Vagina (tissue), 2 donors: ENCODE results near the gene WDR54. TPM values are rescaled to one million over a fixed set of nuclear protein-coding genes. Genes with fewer than 3 reads are reported as not detected.

Experiments used
- DNase-seq, 2 donors: peaks; one replicate each; pipeline ENCODE4 v3.0.0-alpha.2; 2017; ENCODE audit errors: extremely low spot score in 2 of 2
- H3K27ac ChIP-seq: fragments of 200-600 bp; sonication (generic); one replicate; pipeline ENCODE4 v1.5.1; 2019
- H3K27me3 ChIP-seq: fragments of 200-600 bp; sonication (generic); one replicate; pipeline ENCODE4 v1.5.1; 2019
- H3K36me3 ChIP-seq, 2 donors: fragments of 200-600 bp; sonication (generic); one replicate each; pipeline ENCODE4 v1.5.1; 2017 to 2019
- H3K4me1 ChIP-seq: fragments of 200-600 bp; sonication (generic); one replicate; pipeline ENCODE4 v1.5.1; 2019
- H3K4me3 ChIP-seq, 2 donors: fragments of 200-600 bp; sonication (generic); 1 replicate in 1 of 2; 2 replicates in 1 of 2; pipeline ENCODE4 v1.5.1; 2016 to 2019
- H3K9me3 ChIP-seq: fragments of 200-600 bp; sonication (generic); one replicate; pipeline ENCODE4 v1.5.1; 2019
- CTCF ChIP-seq, 3 experiments: fragments of 450-650 bp in 2 of 3; fragments of 200-600 bp in 1 of 3; sonication (generic) in 1 of 3; IDR thresholded peaks; one replicate each; pipeline ENCODE4 v1.5.1; 2017 to 2019; ENCODE audit warnings: antibody characterized with exemption in 3 of 3, mild to moderate bottlenecking in 2 of 3, moderate library complexity in 2 of 3
- POLR2A ChIP-seq, 2 donors: fragments of 450-650 bp; IDR thresholded peaks; one replicate each; pipeline ENCODE4 v1.6.1; 2017; ENCODE audit warnings: antibody characterized with exemption in 2 of 2, mild to moderate bottlenecking in 2 of 2, moderate library complexity in 2 of 2
- POLR2AphosphoS5 ChIP-seq, 2 donors: sonication (generic); formaldehyde crosslinking; IDR thresholded peaks; one replicate each; pipeline ENCODE4 v1.9.0; 2017; ENCODE audit warnings: antibody characterized with exemption in 2 of 2, mild to moderate bottlenecking in 2 of 2, low read depth in 1 of 2; ENCODE audit not compliant: insufficient read depth in 1 of 2
- intact Hi-C: fragments of 100-400 bp; cut with DNase I; formaldehyde crosslinking; loops from one replicate; pipeline ENCODE4 v1.15.1; 2023
- total RNA-seq: library from RNA; depleted of rRNA; stranded (reverse); fragments of >200 nt; gene quantifications from one replicate; pipeline ENCODE4 v1.2.3, GENCODE V29; 2016

The WDR54 gene
- total RNA-seq, 1 donor from 2014 or later: 8.8 TPM

GRCh38 chr2:74391209-74391579, 30.3 kb upstream of the WDR54 start:
- H3K4me3 ChIP-seq: peak overlapping the region; percentile 77 to 97
- H3K27ac ChIP-seq: peak overlapping the region; percentile 85
- no peaks in the 10 kb centered on the region for H3K27me3 ChIP-seq
- TF ChIP-seq POLR2AphosphoS5 (IDR thresholded peaks at IDR 0.05; ENCODE audit: insufficient read depth in 1 of 2, low read depth in 1 of 2) (no peak), CTCF (IDR thresholded peaks at IDR 0.05) (no peak), POLR2A (IDR thresholded peaks at IDR 0.05) (no peak)
- intact Hi-C loops: no loop called here
- H3K36me3 ChIP-seq: no peaks in the 10 kb centered on the region
- no peaks in the 10 kb centered on the region for H3K9me3 ChIP-seq
- no peak for DNase-seq
- peaks cover 48% of the 10 kb centered on the region for H3K4me1 ChIP-seq

DNA sequence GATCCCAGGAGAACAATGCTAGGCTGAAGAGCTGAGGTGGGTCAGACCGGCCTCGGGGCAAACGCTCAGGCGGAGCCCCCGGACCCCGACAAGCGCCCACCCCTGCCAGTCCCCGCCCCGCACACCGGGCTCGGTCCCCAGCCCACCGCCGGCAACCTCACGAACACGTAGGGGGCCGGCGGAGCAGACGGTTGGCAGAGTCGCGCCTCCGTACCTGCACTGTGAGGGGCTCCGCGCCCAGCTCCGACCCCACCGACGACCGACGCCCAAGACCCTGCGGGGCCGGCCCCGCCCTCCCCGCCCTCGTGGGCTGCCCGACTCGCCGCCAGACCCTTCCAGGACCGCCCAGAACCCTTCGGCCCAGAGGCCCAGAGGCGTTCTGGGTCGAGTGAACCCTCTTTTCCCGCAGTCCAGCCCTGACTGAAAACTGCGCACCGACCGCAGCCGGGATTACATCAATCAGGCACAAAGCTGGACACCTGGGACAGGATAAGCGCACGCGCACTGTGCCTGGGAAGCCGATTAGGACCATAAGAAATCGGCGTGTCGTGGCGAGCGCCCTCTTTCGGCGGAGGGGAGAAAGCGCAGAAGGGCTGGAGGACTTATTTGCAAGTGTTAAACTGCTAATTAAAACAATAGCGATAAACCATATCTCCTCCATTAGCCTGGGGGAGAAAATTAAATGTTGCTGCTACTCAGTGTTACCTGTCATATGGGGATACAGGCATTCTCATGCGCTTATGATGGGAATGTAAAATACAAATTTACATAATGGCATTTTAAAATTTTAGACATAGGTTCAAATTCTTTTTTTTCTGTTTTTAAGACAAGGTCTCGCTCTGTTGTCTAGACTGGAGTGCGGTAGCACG, 29.7 kb upstream of the WDR54 start:
- no peak for DNase-seq
- intact Hi-C loops: no loop called here
- H3K4me3 ChIP-seq: peak overlapping the region; percentile 77 to 97
- no peaks in the 10 kb centered on the region for H3K36me3 ChIP-seq
- H3K4me1 ChIP-seq: peaks cover 45% of the 10 kb centered on the region
- no peaks in the 10 kb centered on the region for H3K27me3 ChIP-seq
- peak; percentile 91 to 96 (median 95) for TF ChIP-seq CTCF (IDR thresholded peaks at IDR 0.05)
- TF ChIP-seq POLR2AphosphoS5 (IDR thresholded peaks at IDR 0.05; ENCODE audit: insufficient read depth in 1 of 2, low read depth in 1 of 2): peak; percentile 80 to 92
- no peak for TF ChIP-seq POLR2A (IDR thresholded peaks at IDR 0.05)
- no peaks in the 10 kb centered on the region for H3K9me3 ChIP-seq
- H3K27ac ChIP-seq: peak overlapping the region; percentile 85

DNA sequence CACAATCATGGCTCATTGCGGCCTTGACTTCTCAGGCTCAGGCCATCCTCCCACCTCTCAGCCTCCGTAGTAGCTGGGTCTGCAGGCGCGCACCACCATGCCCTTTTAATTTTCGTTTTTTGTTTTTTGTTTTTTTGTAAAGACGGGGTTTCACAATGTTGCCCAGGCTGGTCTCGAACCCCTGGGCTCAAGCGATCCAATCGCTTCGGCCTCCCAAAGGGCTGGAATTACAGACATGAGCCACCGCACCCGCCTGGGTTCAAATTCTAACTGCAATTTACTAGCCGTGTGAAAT, 29.1 kb upstream of the WDR54 start:
- peak overlapping the region; percentile 85 for H3K27ac ChIP-seq
- no peaks in the 10 kb centered on the region for H3K27me3 ChIP-seq
- peak overlapping the region; percentile 77 to 97 for H3K4me3 ChIP-seq
- intact Hi-C loops: no loop called here
- H3K9me3 ChIP-seq: no peaks in the 10 kb centered on the region
- no peaks in the 10 kb centered on the region for H3K36me3 ChIP-seq
- TF ChIP-seq POLR2A (IDR thresholded peaks at IDR 0.05) (no peak), POLR2AphosphoS5 (IDR thresholded peaks at IDR 0.05; ENCODE audit: insufficient read depth in 1 of 2, low read depth in 1 of 2) (no peak)
- peaks cover 39% of the 10 kb centered on the region for H3K4me1 ChIP-seq
- no peak for DNase-seq

- no peak overlapping the region for H3K27ac ChIP-seq
- peaks cover 28% of the 10 kb centered on the region for H3K4me1 ChIP-seq
- no peaks in the 10 kb centered on the region for H3K27me3 ChIP-seq
- no peaks in the 10 kb centered on the region for H3K9me3 ChIP-seq
- intact Hi-C loops: no loop called here
- TF ChIP-seq CTCF (IDR thresholded peaks at IDR 0.05) (no peak), POLR2AphosphoS5 (IDR thresholded peaks at IDR 0.05; ENCODE audit: insufficient read depth in 1 of 2, low read depth in 1 of 2) (no peak), POLR2A (IDR thresholded peaks at IDR 0.05) (no peak)
- no peak overlapping the region for H3K4me3 ChIP-seq
- no peaks in the 10 kb centered on the region for H3K36me3 ChIP-seq
- DNase-seq: no peak
Measured at GRCh38 chr2:74393525-74393924, 28.0 kb upstream of the WDR54 start.

DNA sequence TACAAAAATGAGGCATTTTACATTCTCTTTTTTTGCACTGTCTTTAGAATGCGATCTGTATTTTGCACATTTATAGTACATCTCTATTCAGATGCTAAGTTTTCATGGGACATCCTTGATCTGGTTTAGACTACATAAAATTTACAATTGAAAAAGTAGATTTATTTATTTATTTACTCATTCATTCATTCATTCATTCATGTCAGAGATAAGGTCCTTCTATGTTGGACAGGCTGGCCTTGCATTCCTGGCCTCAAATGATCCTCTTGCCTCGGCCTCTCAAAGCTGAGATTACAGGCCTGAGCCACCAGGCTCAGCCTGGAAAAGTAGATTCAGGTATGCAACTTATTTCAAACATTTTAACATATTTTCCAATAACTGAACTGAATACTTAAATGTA, 25.4 kb upstream of the WDR54 start:
- Histone ChIP-seq H3K27me3 (no peaks in the 10 kb centered on the region), H3K4me1 (peaks cover 2% of the 10 kb centered on the region), H3K36me3 (no peaks in the 10 kb centered on the region), H3K4me3 (no peak overlapping the region), H3K9me3 (no peaks in the 10 kb centered on the region), H3K27ac (no peak overlapping the region)
- no peak for TF ChIP-seq POLR2A (IDR thresholded peaks at IDR 0.05)
- TF ChIP-seq POLR2AphosphoS5 (IDR thresholded peaks at IDR 0.05; ENCODE audit: insufficient read depth in 1 of 2, low read depth in 1 of 2): no peak
- no peak for TF ChIP-seq CTCF (IDR thresholded peaks at IDR 0.05)
- no peak for DNase-seq
- intact Hi-C loops: no loop called here
